ENCODE data around the gene ACSM5.
A peak's percentile ranks its signal among the peaks of the same experiment; 100 is the strongest.

ACSM5 gene

GRCh38 chr16:20383106-20384029 lies 26.0 kb upstream of the ACSM5 start:
- no peaks in the 10 kb centered on the region for H3K9me3 ChIP-seq (ENCODE audit: control insufficient read depth, insufficient read depth, low read length)
- no peaks in the 10 kb centered on the region for H3K36me3 ChIP-seq (ENCODE audit: control insufficient read depth, low read length)
- no peaks in the 10 kb centered on the region for H3K27me3 ChIP-seq (ENCODE audit: control insufficient read depth, low read length)
- H3K4me1 ChIP-seq (ENCODE audit: control insufficient read depth, low read length): no peaks in the 10 kb centered on the region
- no peak overlapping the region for H3K4me2 ChIP-seq (ENCODE audit: low read length)
- no peak overlapping the region for H3K27ac ChIP-seq (ENCODE audit: low read depth, low read length)
- no peaks in the 10 kb centered on the region for H3K79me2 ChIP-seq (ENCODE audit: control insufficient read depth, low read length)
- H4K20me1 ChIP-seq (ENCODE audit: control insufficient read depth, insufficient read depth, low read depth, low read length): no peaks in the 10 kb centered on the region
- no peak overlapping the region for H3K4me3 ChIP-seq (ENCODE audit: low read length)
- TF ChIP-seq CTCF (IDR thresholded peaks at IDR 0.05; ENCODE audit: low read depth, low read length, poor library complexity, severe bottlenecking) (peak; percentile 69), EZH2phosphoT487 (IDR thresholded peaks at IDR 0.05; ENCODE audit: borderline replicate concordance, low read length) (no peak)
- no peaks in the 10 kb centered on the region for H3K9me2 ChIP-seq (replicated peaks; ENCODE audit: control insufficient read depth, low read length)
- H3F3A ChIP-seq (ENCODE audit: control insufficient read depth, insufficient read depth): no peaks in the 10 kb centered on the region

DNA sequence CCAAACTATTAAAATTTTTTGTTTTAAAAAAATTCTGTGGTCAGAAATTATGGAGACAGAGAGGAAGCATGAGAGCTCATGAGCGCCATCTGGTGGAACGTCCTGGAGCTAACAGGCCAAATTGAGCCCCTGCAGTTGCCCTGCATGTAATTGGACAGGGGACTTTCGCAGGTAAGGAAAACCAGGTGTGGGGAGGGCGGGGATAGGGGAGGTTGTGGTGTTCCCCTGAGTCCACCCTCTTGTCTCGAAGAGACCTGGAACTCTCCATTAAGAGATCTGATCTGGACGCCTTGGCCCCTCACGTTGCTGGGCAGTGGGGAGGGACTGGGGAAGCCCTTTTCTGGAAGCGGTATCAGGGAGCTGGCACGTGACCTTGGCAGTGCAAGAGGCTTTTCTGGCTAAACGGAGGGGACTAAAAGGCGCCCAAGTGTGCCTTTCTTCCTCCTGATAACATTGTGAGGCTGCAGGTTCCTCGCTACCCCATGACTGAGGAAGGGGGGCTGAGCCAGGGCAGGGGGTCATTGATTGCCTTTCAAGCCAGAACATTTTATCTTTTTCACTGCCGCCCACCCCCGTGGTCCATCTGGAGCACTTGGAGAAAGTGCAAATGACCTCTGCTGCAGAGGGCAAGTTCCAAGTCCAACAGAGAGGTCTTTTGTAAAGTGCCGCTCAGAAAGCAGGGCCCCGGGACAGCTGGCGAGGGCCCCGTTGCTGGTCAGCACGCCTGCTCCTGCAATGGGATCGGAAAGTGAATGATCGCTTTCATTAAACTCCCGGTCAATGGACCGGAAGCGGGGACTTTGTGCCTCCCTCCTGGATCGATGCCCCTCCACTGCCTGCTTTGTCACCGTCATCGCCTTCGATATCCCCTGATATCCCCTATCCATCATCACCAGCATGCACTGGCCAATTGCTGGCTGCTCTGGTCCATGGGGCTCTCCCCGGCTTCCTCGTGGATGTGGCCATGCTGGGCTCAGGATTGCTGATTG lies 23.2 kb upstream of the ACSM5 start:
- TF ChIP-seq CTCF (IDR thresholded peaks at IDR 0.05; ENCODE audit: low read depth, low read length, poor library complexity, severe bottlenecking) (peak; percentile 78), EZH2phosphoT487 (IDR thresholded peaks at IDR 0.05; ENCODE audit: borderline replicate concordance, low read length) (no peak)
- Histone ChIP-seq H3K9me2 (replicated peaks; ENCODE audit: control insufficient read depth, low read length) (no peaks in the 10 kb centered on the region), H3K36me3 (ENCODE audit: control insufficient read depth, low read length) (no peaks in the 10 kb centered on the region), H3K4me1 (ENCODE audit: control insufficient read depth, low read length) (no peaks in the 10 kb centered on the region), H3K79me2 (ENCODE audit: control insufficient read depth, low read length) (no peaks in the 10 kb centered on the region), H3F3A (ENCODE audit: control insufficient read depth, insufficient read depth) (no peaks in the 10 kb centered on the region), H3K9me3 (ENCODE audit: control insufficient read depth, insufficient read depth, low read length) (no peaks in the 10 kb centered on the region), H3K27me3 (ENCODE audit: control insufficient read depth, low read length) (no peaks in the 10 kb centered on the region), H3K4me3 (ENCODE audit: low read length) (no peak overlapping the region), H3K4me2 (ENCODE audit: low read length) (no peak overlapping the region), H3K27ac (ENCODE audit: low read depth, low read length) (no peak overlapping the region), H4K20me1 (ENCODE audit: control insufficient read depth, insufficient read depth, low read depth, low read length) (no peaks in the 10 kb centered on the region)

- Histone ChIP-seq H3K9me2 (replicated peaks; ENCODE audit: control insufficient read depth, low read length) (no peaks in the 10 kb centered on the region), H3K9me3 (ENCODE audit: control insufficient read depth, insufficient read depth, low read length) (no peaks in the 10 kb centered on the region), H3K27ac (ENCODE audit: low read depth, low read length) (no peak overlapping the region), H3K79me2 (ENCODE audit: control insufficient read depth, low read length) (no peaks in the 10 kb centered on the region), H3K36me3 (ENCODE audit: control insufficient read depth, low read length) (no peaks in the 10 kb centered on the region), H3K27me3 (ENCODE audit: control insufficient read depth, low read length) (no peaks in the 10 kb centered on the region), H3K4me3 (ENCODE audit: low read length) (no peak overlapping the region), H3K4me1 (ENCODE audit: control insufficient read depth, low read length) (no peaks in the 10 kb centered on the region), H4K20me1 (ENCODE audit: control insufficient read depth, insufficient read depth, low read depth, low read length) (no peaks in the 10 kb centered on the region), H3F3A (ENCODE audit: control insufficient read depth, insufficient read depth) (no peaks in the 10 kb centered on the region), H3K4me2 (ENCODE audit: low read length) (no peak overlapping the region)
- TF ChIP-seq EZH2phosphoT487 (IDR thresholded peaks at IDR 0.05; ENCODE audit: borderline replicate concordance, low read length): no peak
- no peak for TF ChIP-seq CTCF (IDR thresholded peaks at IDR 0.05; ENCODE audit: low read depth, low read length, poor library complexity, severe bottlenecking)
These were observed 21.4 kb upstream of the ACSM5 start for GRCh38 chr16:20387978-20388377.
